ENCODE data around the gene ABHD13.
"Not testable (repeated sequence)": the region's sequence is repeated elsewhere in the genome, so short reads cannot be mapped to it uniquely, and the experiment has no call there.

Gene ABHD13

GRCh38 chr13:108218044-108218974, at the start of gene ABHD13:
Gene ABHD13 (plus strand): TSS chr13:108218392. CDS start chr13:108229219, 10,827 bp downstream.
- DNase-seq (ENCODE audit: low read depth, low spot score), result no peak
- H3K27ac ChIP-seq, result peak within 1 kb of the TSS; percentile 74

- no peak for DNase-seq (ENCODE audit: low read depth, low spot score)
- H3K27ac ChIP-seq, result no peak overlapping the region
Observed at GRCh38 chr13:108168929-108169328, 49.3 kb upstream of the ABHD13 start.

- no peak for DNase-seq (ENCODE audit: low read depth, low spot score)
Observed at GRCh38 chr13:108176685-108177274, 41.4 kb upstream of the ABHD13 start.

GRCh38 chr13:108178078-108178477, 40.1 kb upstream of the ABHD13 start:
- no peak overlapping the region for H3K27ac ChIP-seq
- DNase-seq (ENCODE audit: low read depth, low spot score), result no peak

More at GRCh38 chr13:108176685-108177274, 41.4 kb upstream of the ABHD13 start:
- no peak overlapping the region for H3K27ac ChIP-seq

GRCh38 chr13:108182652-108183051, 35.5 kb upstream of the ABHD13 start:
- no peak for DNase-seq (ENCODE audit: low read depth, low spot score)
- no peak overlapping the region for H3K27ac ChIP-seq

- DNase-seq (ENCODE audit: low read depth, low spot score), result no peak
Observed at GRCh38 chr13:108185223-108185622, 33.0 kb upstream of the ABHD13 start.

GRCh38 chr13:108188260-108188659, 29.9 kb upstream of the ABHD13 start:
- no peak overlapping the region for H3K27ac ChIP-seq
- DNase-seq (ENCODE audit: low read depth, low spot score), result no peak

More at GRCh38 chr13:108185223-108185622, 33.0 kb upstream of the ABHD13 start:
- no peak overlapping the region for H3K27ac ChIP-seq

- DNase-seq (ENCODE audit: low read depth, low spot score), result no peak
- H3K27ac ChIP-seq, result no peak overlapping the region
Observed at GRCh38 chr13:108190897-108191296, 27.3 kb upstream of the ABHD13 start.

- peak overlapping the region; percentile 87 for H3K27ac ChIP-seq
Observed at GRCh38 chr13:108193806-108194205, 24.4 kb upstream of the ABHD13 start.

GRCh38 chr13:108194435-108194936, 23.7 kb upstream of the ABHD13 start:
- peak overlapping the region; percentile 87 for H3K27ac ChIP-seq
- no peak for DNase-seq (ENCODE audit: low read depth, low spot score)

More at GRCh38 chr13:108193806-108194205, 24.4 kb upstream of the ABHD13 start:
- no peak for DNase-seq (ENCODE audit: low read depth, low spot score)

- peak overlapping the region; percentile 87 for H3K27ac ChIP-seq
Observed at GRCh38 chr13:108195146-108195545, 23.0 kb upstream of the ABHD13 start.

GRCh38 chr13:108195861-108196260, 22.3 kb upstream of the ABHD13 start:
- no peak for DNase-seq (ENCODE audit: low read depth, low spot score)

More at GRCh38 chr13:108195146-108195545, 23.0 kb upstream of the ABHD13 start:
- DNase-seq (ENCODE audit: low read depth, low spot score), result no peak

GRCh38 chr13:108200781-108201398, 17.3 kb upstream of the ABHD13 start:
- no peak for DNase-seq (ENCODE audit: low read depth, low spot score)
- H3K27ac ChIP-seq, result peak overlapping the region; percentile 38

More at GRCh38 chr13:108195861-108196260, 22.3 kb upstream of the ABHD13 start:
- H3K27ac ChIP-seq, result peak overlapping the region; percentile 87

- DNase-seq (ENCODE audit: low read depth, low spot score), result no peak
- no peak overlapping the region for H3K27ac ChIP-seq
Observed at GRCh38 chr13:108210551-108210950, 7.6 kb upstream of the ABHD13 start.

GRCh38 chr13:108212886-108213285, 5.3 kb upstream of the ABHD13 start:
- DNase-seq (ENCODE audit: low read depth, low spot score), result no peak

GRCh38 chr13:108213946-108214345, 4.2 kb upstream of the ABHD13 start:
- peak overlapping the region; percentile 60 for H3K27ac ChIP-seq
- no peak for DNase-seq (ENCODE audit: low read depth, low spot score)

More at GRCh38 chr13:108212886-108213285, 5.3 kb upstream of the ABHD13 start:
- H3K27ac ChIP-seq, result no peak overlapping the region

GRCh38 chr13:108214441-108215271, 3.5 kb upstream of the ABHD13 start:
- no peak for DNase-seq (ENCODE audit: low read depth, low spot score)
- H3K27ac ChIP-seq, result peak overlapping the region; percentile 60

- DNase-seq (ENCODE audit: low read depth, low spot score), result peak; percentile 72
- H3K27ac ChIP-seq, result peak within 1 kb of the TSS; percentile 60
Observed at GRCh38 chr13:108215436-108215835, 2.8 kb upstream of the ABHD13 start, which contains the start of gene LIG4. Gene LIG4 (minus strand): TSS chr13:108215536. CDS start chr13:108211268, 4,268 bp downstream.

- H3K27ac ChIP-seq, result peak overlapping the region; percentile 74
- not testable (repeated sequence) for DNase-seq (ENCODE audit: low read depth, low spot score)
Observed at GRCh38 chr13:108217307-108218043, 717 bp upstream of the ABHD13 start.

Measured in epithelial cell of prostate (primary cell).